GM18505 (cell line): ENCODE measurements around the gene PRMT7.

ENCODE experiments used
- ATAC-seq: cut with Tn5 transposase; IDR thresholded peaks from one replicate; pipeline ENCODE4 v1.9.1; 2021; ENCODE audit not compliant: unreplicated experiment
- POLR2A ChIP-seq: IDR thresholded peaks from 4 replicates; pipeline ENCODE4 v1.6.1; 2011; ENCODE audit warnings: borderline replicate concordance; ENCODE audit not compliant: insufficient read depth, insufficient read length; ENCODE audit errors: extremely low read depth

PRMT7 gene

DNA sequence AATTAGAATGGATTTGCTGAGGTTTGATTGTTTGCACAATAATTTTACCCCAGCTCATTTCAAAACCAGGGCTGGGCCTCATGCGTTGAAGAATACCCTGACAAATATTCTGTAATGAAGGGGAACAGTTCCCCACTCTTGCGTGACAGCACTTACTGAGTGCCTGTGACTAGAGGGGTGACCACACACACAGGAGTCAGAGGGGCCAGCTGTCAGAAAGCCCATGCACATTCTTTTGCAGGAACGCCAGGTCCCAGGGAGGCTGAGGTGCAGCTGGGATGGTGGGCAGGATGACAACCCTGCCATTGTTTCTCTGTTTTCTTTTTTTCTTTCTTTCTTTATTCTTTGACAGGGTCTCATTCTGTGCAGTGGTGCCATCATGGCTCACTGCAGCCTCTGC lies 92.9 kb downstream of the PRMT7 start:
- ATAC-seq, result no peak
- no peak for TF ChIP-seq POLR2A

DNA sequence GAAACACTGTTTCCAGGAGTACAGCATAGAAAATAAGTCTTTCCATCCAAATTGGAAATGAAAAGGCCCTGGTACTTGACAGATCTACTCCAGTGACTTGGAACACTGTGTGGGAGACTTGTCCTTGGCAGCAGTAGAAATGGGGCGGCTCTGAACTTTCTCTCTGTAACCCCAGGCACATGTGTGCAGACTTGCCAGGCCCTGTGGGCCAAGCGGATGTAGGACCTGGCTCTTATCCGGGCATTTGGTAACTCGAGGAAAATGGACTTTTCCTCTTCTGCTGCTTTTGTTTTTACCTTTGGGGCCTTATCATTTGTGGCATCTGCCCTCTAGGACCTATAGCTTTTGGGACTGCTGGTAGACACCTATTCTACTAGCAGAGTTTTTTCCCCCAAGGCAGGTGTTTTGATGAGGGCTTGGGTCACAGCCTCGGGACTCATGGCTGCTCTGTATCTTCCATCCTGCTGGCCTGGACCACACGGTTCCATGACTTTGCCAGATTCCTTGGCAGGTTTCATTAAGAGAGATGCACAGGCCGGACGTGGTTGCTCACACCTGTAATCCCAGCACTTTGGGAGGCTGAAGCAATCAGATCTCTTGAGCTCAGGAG lies 94.0 kb downstream of the PRMT7 start:
- ATAC-seq, result no peak
- no peak for TF ChIP-seq POLR2A

- TF ChIP-seq POLR2A, result no peak
- ATAC-seq, result no peak
Measured at GRCh38 chr16:68406458-68407152, 95.8 kb downstream of the PRMT7 start.
